ENCODE measurements around the gene ARF3. TPM values are rescaled to one million over a fixed set of nuclear protein-coding genes. Genes with fewer than 3 reads are reported as not detected.
A peak's percentile ranks its signal among the peaks of the same experiment; 100 is the strongest.

ARF3 gene
- polyA plus RNA-seq, 3 donors, result 56.5 to 88.5 (median 58.4) TPM

GRCh38 chr12:48993787-48994186 lies 36.5 kb upstream of the ARF3 start:
- Histone ChIP-seq H3K4me1 (ENCODE audit: control insufficient read depth in 1 of 2, insufficient read depth in 2 of 2, low read length in 2 of 2) (peaks cover 26 to 31% of the 10 kb centered on the region in 2 donors), H3K36me3 (replicated peaks in 1 of 2; ENCODE audit: control insufficient read depth in 1 of 2, insufficient read depth in 2 of 2, low read length in 2 of 2) (no peaks in the 10 kb centered on the region), H3K9me3 (replicated peaks in 1 of 2; ENCODE audit: control insufficient read depth in 1 of 2, insufficient read depth in 1 of 2, low read length in 2 of 2) (peaks cover 0 to 3% of the 10 kb centered on the region in 2 donors), H3K27me3 (ENCODE audit: control insufficient read depth in 2 of 2, insufficient read depth in 2 of 2, low read length in 2 of 2) (peaks cover 47 to 80% of the 10 kb centered on the region in 2 donors), H2AFZ (ENCODE audit: insufficient read depth, low read depth, low read length, poor library complexity, severe bottlenecking) (no peak overlapping the region), H3K9ac (ENCODE audit: insufficient read depth, low read length, poor library complexity, severe bottlenecking) (no peak overlapping the region), H4K20me1 (ENCODE audit: insufficient read depth, low read length) (no peaks in the 10 kb centered on the region), H3K4me2 (replicated peaks; ENCODE audit: extremely low read depth, low read length, poor library complexity, severe bottlenecking) (no peak overlapping the region), H3K27ac (ENCODE audit: low read depth in 1 of 2, low read length in 2 of 2) (no peak overlapping the region), H3K79me2 (ENCODE audit: insufficient read depth, low read length) (no peaks in the 10 kb centered on the region), H3K4me3 (replicated peaks in 1 of 3; ENCODE audit: low read depth in 2 of 3, low read length in 3 of 3) (no peak overlapping the region)
- Mint-ChIP-seq H3K27me3 (ENCODE audit: low read depth in 3 of 3) (peaks cover 73 to 93% (median 83%) of the 10 kb centered on the region in 3 donors), H3K9me3 (peaks cover 0 to 28% (median 3%) of the 10 kb centered on the region in 7 donors), H3K4me3 (peak overlapping the region in 1 of 2 donors; percentile 62), H3K36me3 (peaks cover 5 to 18% of the 10 kb centered on the region in 2 donors), H3K4me1 (peaks cover 27% of the 10 kb centered on the region), H3K27ac (no peak overlapping the region)
- WGBS (ENCODE audit: insufficient coverage), result 56% methylated on average over 2 of the region's 3 CpGs
- TF ChIP-seq CTCF (IDR thresholded peaks at IDR 0.05), result no peak
- intact Hi-C loops (cut with micrococcal nuclease), result loop anchor here in 1 of 2 donors (10.0 kb wide), 1 partner anchor 51 kb away; no protein-coding TSS in a partner anchor
- DNase-seq, result no peak

- intact Hi-C loops (cut with micrococcal nuclease), result loop anchor here in 1 of 2 donors (10.0 kb wide), 1 partner anchor 53 kb away; no protein-coding TSS in a partner anchor
- Mint-ChIP-seq H3K27me3 (ENCODE audit: low read depth in 3 of 3) (peaks cover 68 to 93% (median 82%) of the 10 kb centered on the region in 3 donors), H3K27ac (no peak overlapping the region), H3K36me3 (peaks cover 4 to 16% of the 10 kb centered on the region in 2 donors), H3K4me3 (no peak overlapping the region), H3K9me3 (peaks cover 0 to 13% (median 2%) of the 10 kb centered on the region in 7 donors), H3K4me1 (peaks cover 16% of the 10 kb centered on the region)
- Histone ChIP-seq H3K79me2 (ENCODE audit: insufficient read depth, low read length) (no peaks in the 10 kb centered on the region), H4K20me1 (ENCODE audit: insufficient read depth, low read length) (no peaks in the 10 kb centered on the region), H3K4me3 (replicated peaks in 1 of 3; ENCODE audit: low read depth in 2 of 3, low read length in 3 of 3) (no peak overlapping the region), H3K9me3 (replicated peaks in 1 of 2; ENCODE audit: control insufficient read depth in 1 of 2, insufficient read depth in 1 of 2, low read length in 2 of 2) (no peaks in the 10 kb centered on the region), H3K27ac (ENCODE audit: low read depth in 1 of 2, low read length in 2 of 2) (no peak overlapping the region), H3K4me2 (replicated peaks; ENCODE audit: extremely low read depth, low read length, poor library complexity, severe bottlenecking) (no peak overlapping the region), H3K36me3 (replicated peaks in 1 of 2; ENCODE audit: control insufficient read depth in 1 of 2, insufficient read depth in 2 of 2, low read length in 2 of 2) (no peaks in the 10 kb centered on the region), H3K27me3 (ENCODE audit: control insufficient read depth in 2 of 2, insufficient read depth in 2 of 2, low read length in 2 of 2) (peaks cover 43 to 79% of the 10 kb centered on the region in 2 donors), H3K4me1 (ENCODE audit: control insufficient read depth in 1 of 2, insufficient read depth in 2 of 2, low read length in 2 of 2) (peaks cover 7 to 8% of the 10 kb centered on the region in 2 donors), H2AFZ (ENCODE audit: insufficient read depth, low read depth, low read length, poor library complexity, severe bottlenecking) (no peak overlapping the region), H3K9ac (ENCODE audit: insufficient read depth, low read length, poor library complexity, severe bottlenecking) (no peak overlapping the region)
- DNase-seq, result no peak
- WGBS (ENCODE audit: insufficient coverage), result 60% methylated on average over 5 of the region's 8 CpGs
- TF ChIP-seq CTCF (IDR thresholded peaks at IDR 0.05), result no peak
These were observed 34.2 kb upstream of the ARF3 start for GRCh38 chr12:48991247-48992050.
